DOHH2 (cell line): ENCODE data around the gene URM1.

Experiments
- EZH2phosphoT487 ChIP-seq: fragments of 200-600 bp; sonication (generic); IDR thresholded peaks from 2 replicates; pipeline ENCODE4 v1.6.1; 2017; ENCODE audit warnings: borderline replicate concordance, mild to moderate bottlenecking, antibody characterized with exemption, low read length, moderate library complexity, mixed read lengths
- TF ChIP-seq, protein P1 (sequence below): fragments of 200-600 bp; sonication (generic); IDR thresholded peaks from one replicate; pipeline ENCODE4 v1.5.1; 2014; ENCODE audit warnings: antibody characterized with exemption, mild to moderate bottlenecking, low read depth, low read length; ENCODE audit not compliant: poor library complexity, severe bottlenecking

DNA sequence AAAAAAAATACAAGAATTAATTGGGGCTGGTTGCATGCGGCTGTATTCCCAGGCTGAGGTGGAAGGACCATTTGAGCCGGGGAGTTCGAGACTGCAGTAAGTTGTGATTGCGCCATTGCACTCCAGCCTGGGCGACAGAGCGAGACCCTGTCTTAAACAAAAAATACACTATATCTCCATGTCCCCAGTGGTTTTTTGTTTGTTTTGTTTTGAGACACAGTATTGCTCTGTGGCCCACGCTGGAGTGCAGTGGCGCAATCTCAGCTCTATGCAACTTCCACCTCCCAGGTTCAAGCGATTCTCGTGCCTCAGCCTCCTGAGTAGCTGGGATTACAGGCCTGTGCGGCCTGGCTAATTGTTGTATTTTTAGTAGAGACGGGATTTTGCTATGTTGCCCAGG is 47.4 kb upstream of the URM1 start:
- no peak for TF ChIP-seq EZH2phosphoT487
- TF ChIP-seq, protein P1, sequence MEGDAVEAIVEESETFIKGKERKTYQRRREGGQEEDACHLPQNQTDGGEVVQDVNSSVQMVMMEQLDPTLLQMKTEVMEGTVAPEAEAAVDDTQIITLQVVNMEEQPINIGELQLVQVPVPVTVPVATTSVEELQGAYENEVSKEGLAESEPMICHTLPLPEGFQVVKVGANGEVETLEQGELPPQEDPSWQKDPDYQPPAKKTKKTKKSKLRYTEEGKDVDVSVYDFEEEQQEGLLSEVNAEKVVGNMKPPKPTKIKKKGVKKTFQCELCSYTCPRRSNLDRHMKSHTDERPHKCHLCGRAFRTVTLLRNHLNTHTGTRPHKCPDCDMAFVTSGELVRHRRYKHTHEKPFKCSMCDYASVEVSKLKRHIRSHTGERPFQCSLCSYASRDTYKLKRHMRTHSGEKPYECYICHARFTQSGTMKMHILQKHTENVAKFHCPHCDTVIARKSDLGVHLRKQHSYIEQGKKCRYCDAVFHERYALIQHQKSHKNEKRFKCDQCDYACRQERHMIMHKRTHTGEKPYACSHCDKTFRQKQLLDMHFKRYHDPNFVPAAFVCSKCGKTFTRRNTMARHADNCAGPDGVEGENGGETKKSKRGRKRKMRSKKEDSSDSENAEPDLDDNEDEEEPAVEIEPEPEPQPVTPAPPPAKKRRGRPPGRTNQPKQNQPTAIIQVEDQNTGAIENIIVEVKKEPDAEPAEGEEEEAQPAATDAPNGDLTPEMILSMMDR, result no peak
